IMR-90 (cell line): Measurements from ENCODE around the gene IL13.

Experiments used
- MXI1 ChIP-seq: IDR thresholded peaks from 2 replicates; pipeline ENCODE4 v1.6.1; 2012; ENCODE audit warnings: low read depth, mild to moderate bottlenecking, low read length, moderate library complexity, borderline replicate concordance
- POLR2A ChIP-seq: IDR thresholded peaks from 2 replicates; pipeline ENCODE4 v1.6.1; 2012; ENCODE audit warnings: mild to moderate bottlenecking, low read depth, low read length
- USF2 ChIP-seq: fragments of 150-350 bp; IDR thresholded peaks from 2 replicates; pipeline ENCODE4 v1.6.1; 2017; ENCODE audit warnings: mild to moderate bottlenecking, antibody characterized with exemption, low read length, low read depth
- TF ChIP-seq, protein P1 (sequence below): conservative IDR thresholded peaks from 2 replicates; pipeline ENCODE4 v1.5.1; 2012; ENCODE audit warnings: mild to moderate bottlenecking, low read depth, low read length, improper control_type of control experiment

GRCh38 chr5:132658381-132659302 is 669 bp downstream of the IL13 start:
- TF ChIP-seq, protein P1, sequence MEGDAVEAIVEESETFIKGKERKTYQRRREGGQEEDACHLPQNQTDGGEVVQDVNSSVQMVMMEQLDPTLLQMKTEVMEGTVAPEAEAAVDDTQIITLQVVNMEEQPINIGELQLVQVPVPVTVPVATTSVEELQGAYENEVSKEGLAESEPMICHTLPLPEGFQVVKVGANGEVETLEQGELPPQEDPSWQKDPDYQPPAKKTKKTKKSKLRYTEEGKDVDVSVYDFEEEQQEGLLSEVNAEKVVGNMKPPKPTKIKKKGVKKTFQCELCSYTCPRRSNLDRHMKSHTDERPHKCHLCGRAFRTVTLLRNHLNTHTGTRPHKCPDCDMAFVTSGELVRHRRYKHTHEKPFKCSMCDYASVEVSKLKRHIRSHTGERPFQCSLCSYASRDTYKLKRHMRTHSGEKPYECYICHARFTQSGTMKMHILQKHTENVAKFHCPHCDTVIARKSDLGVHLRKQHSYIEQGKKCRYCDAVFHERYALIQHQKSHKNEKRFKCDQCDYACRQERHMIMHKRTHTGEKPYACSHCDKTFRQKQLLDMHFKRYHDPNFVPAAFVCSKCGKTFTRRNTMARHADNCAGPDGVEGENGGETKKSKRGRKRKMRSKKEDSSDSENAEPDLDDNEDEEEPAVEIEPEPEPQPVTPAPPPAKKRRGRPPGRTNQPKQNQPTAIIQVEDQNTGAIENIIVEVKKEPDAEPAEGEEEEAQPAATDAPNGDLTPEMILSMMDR: no peak
- TF ChIP-seq POLR2A (no peak), USF2 (no peak), MXI1 (no peak)
